HG03571 (cell line): ENCODE data around the gene LRRIQ1.

Experiments
- ATAC-seq: cut with Tn5 transposase; IDR thresholded peaks from one replicate; pipeline ENCODE4 v1.9.1; 2021; ENCODE audit not compliant: unreplicated experiment

Gene LRRIQ1

DNA sequence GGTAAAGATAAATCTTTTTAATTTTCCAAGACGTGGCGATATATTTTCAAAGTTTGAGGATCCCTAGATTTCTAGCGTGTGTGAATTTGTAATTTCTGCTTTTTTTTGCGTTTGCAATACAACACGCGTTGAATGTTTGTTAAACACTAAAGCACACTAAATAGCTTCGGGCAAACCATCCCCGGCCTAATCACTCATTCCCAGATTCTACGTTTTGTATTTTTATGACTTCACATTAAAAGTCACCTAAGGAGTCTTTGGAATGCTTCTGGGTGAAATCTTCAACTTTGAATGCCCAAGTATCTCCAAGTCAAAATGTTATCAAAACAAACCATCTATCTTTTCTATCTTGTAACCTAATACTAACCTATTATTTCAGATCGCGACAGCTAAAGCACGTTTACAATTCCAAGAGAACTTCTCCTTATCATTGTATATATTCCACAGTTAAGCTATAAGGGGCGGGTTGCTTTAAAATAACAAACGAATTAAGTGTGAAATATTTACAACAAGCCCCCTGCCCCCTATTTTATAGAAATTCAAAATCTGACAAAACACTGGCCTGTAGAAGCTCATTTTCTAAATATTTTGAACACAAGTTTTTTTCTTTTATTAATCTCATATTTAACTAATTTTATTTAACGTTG, 245.0 kb downstream of the LRRIQ1 start:
- ATAC-seq: no peak

- no peak for ATAC-seq
These were observed 245.6 kb downstream of the LRRIQ1 start for GRCh38 chr12:85281636-85282312.

DNA sequence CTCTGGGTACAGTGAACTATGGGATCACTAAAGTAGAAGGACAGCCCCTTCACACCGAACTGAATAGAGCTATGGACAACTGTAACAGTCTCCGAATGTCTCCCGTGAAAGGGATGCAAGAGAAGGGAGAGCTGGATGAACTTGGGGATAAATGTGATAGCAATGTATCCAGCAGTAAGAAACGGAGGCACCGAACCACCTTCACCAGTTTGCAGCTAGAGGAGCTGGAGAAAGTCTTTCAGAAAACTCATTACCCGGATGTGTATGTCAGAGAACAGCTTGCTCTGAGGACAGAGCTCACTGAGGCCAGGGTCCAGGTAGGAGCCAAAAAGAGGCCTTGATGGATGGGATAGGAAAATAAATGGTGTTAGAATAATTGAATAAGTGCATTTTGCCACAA, 247.4 kb downstream of the LRRIQ1 start:
- no peak for ATAC-seq
